ENCODE data around the gene CD48.

Gene CD48

DNA sequence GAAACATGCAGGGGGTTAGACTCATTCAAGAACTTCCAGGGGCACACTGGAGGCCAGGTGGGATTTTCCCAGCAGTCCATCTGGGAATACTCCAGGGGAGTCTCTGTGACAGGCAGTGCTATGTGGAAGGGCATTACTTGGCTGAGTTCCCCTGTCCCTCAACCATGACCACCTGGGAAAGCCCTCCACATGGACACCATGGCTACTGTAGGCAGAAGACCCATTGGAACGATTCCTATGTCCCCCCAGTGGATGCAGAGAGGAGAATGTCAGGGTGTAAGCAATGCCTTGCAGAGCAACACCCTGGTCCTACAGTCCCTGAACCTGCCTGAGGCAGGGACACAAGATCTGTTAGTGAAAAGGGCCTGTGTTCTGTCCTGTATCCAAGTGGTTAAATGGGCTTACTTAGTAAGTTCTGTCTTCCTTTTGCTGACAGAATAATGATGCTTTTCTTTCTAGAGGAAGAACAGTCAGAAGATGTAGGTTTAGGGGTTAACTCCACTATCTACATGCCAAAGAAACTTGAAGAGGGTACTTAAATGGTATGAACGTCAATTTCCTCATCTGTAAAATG is 78.2 kb downstream of the CD48 start:
- Histone ChIP-seq H3K27me3 (ENCODE audit: insufficient read depth, low read depth) (no peaks in the 10 kb centered on the region), H3K79me2 (ENCODE audit: insufficient read depth, low read depth) (no peaks in the 10 kb centered on the region), H2AFZ (ENCODE audit: low read depth) (no peak overlapping the region), H3K4me1 (ENCODE audit: low read depth, poor library complexity, severe bottlenecking) (no peaks in the 10 kb centered on the region), H3K4me3 (IDR thresholded peaks at IDR 0.05; ENCODE audit: insufficient read depth, low read depth, low read length) (no peak overlapping the region), H3K4me2 (no peak overlapping the region), H4K20me1 (ENCODE audit: insufficient read depth) (no peaks in the 10 kb centered on the region), H3K27ac (no peak overlapping the region), H3K36me3 (ENCODE audit: insufficient read depth) (no peaks in the 10 kb centered on the region), H3K9ac (no peak overlapping the region)
- no peak for TF ChIP-seq CTCF (conservative IDR thresholded peaks at IDR 0.05; ENCODE audit: low read depth, low read length)

GRCh38 chr1:160631983-160632625 is 79.5 kb downstream of the CD48 start:
- Histone ChIP-seq H4K20me1 (ENCODE audit: insufficient read depth) (no peaks in the 10 kb centered on the region), H3K27ac (no peak overlapping the region), H3K79me2 (ENCODE audit: insufficient read depth, low read depth) (no peaks in the 10 kb centered on the region), H3K9ac (no peak overlapping the region), H3K4me1 (ENCODE audit: low read depth, poor library complexity, severe bottlenecking) (no peaks in the 10 kb centered on the region), H3K36me3 (ENCODE audit: insufficient read depth) (no peaks in the 10 kb centered on the region), H2AFZ (ENCODE audit: low read depth) (no peak overlapping the region), H3K27me3 (ENCODE audit: insufficient read depth, low read depth) (no peaks in the 10 kb centered on the region), H3K4me2 (no peak overlapping the region), H3K4me3 (IDR thresholded peaks at IDR 0.05; ENCODE audit: insufficient read depth, low read depth, low read length) (no peak overlapping the region)
- no peak for TF ChIP-seq CTCF (conservative IDR thresholded peaks at IDR 0.05; ENCODE audit: low read depth, low read length)

- no peak for TF ChIP-seq CTCF (conservative IDR thresholded peaks at IDR 0.05; ENCODE audit: low read depth, low read length)
- Histone ChIP-seq H3K4me1 (ENCODE audit: low read depth, poor library complexity, severe bottlenecking) (no peaks in the 10 kb centered on the region), H3K4me2 (no peak overlapping the region), H2AFZ (ENCODE audit: low read depth) (no peak overlapping the region), H3K27ac (no peak overlapping the region), H3K27me3 (ENCODE audit: insufficient read depth, low read depth) (no peaks in the 10 kb centered on the region), H3K79me2 (ENCODE audit: insufficient read depth, low read depth) (no peaks in the 10 kb centered on the region), H3K4me3 (IDR thresholded peaks at IDR 0.05; ENCODE audit: insufficient read depth, low read depth, low read length) (no peak overlapping the region), H3K36me3 (ENCODE audit: insufficient read depth) (no peaks in the 10 kb centered on the region), H4K20me1 (ENCODE audit: insufficient read depth) (no peaks in the 10 kb centered on the region), H3K9ac (no peak overlapping the region)
Measured at GRCh38 chr1:160630523-160631451, 80.8 kb downstream of the CD48 start.

GRCh38 chr1:160629286-160630210 is 82.1 kb downstream of the CD48 start:
- no peaks in the 10 kb centered on the region for H4K20me1 ChIP-seq (ENCODE audit: insufficient read depth)
- H3K4me1 ChIP-seq (ENCODE audit: low read depth, poor library complexity, severe bottlenecking), result no peaks in the 10 kb centered on the region
- no peak overlapping the region for H3K27ac ChIP-seq
- H3K4me2 ChIP-seq, result no peak overlapping the region
- no peaks in the 10 kb centered on the region for H3K36me3 ChIP-seq (ENCODE audit: insufficient read depth)
- H3K4me3 ChIP-seq (IDR thresholded peaks at IDR 0.05; ENCODE audit: insufficient read depth, low read depth, low read length), result no peak overlapping the region
- H3K9ac ChIP-seq, result no peak overlapping the region
- H3K27me3 ChIP-seq (ENCODE audit: insufficient read depth, low read depth), result no peaks in the 10 kb centered on the region
- H2AFZ ChIP-seq (ENCODE audit: low read depth), result no peak overlapping the region
- no peak for TF ChIP-seq CTCF (conservative IDR thresholded peaks at IDR 0.05; ENCODE audit: low read depth, low read length)
- H3K79me2 ChIP-seq (ENCODE audit: insufficient read depth, low read depth), result no peaks in the 10 kb centered on the region
